Epithelial cell of umbilical artery (primary cell): Measurements from ENCODE around the gene IFI27L1. TPM values are rescaled to one million over a fixed set of nuclear protein-coding genes. Genes with fewer than 3 reads are reported as not detected.

Source experiments
- total RNA-seq: library from RNA; depleted of rRNA; stranded (reverse); fragments of >200 nt; gene quantifications from 2 replicates; pipeline ENCODE4 v1.2.3, GENCODE V29; 2014

IFI27L1 gene, protein sequence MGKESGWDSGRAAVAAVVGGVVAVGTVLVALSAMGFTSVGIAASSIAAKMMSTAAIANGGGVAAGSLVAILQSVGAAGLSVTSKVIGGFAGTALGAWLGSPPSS
- 14.9 and 27.1 TPM in 2 replicates for total RNA-seq

DNA sequence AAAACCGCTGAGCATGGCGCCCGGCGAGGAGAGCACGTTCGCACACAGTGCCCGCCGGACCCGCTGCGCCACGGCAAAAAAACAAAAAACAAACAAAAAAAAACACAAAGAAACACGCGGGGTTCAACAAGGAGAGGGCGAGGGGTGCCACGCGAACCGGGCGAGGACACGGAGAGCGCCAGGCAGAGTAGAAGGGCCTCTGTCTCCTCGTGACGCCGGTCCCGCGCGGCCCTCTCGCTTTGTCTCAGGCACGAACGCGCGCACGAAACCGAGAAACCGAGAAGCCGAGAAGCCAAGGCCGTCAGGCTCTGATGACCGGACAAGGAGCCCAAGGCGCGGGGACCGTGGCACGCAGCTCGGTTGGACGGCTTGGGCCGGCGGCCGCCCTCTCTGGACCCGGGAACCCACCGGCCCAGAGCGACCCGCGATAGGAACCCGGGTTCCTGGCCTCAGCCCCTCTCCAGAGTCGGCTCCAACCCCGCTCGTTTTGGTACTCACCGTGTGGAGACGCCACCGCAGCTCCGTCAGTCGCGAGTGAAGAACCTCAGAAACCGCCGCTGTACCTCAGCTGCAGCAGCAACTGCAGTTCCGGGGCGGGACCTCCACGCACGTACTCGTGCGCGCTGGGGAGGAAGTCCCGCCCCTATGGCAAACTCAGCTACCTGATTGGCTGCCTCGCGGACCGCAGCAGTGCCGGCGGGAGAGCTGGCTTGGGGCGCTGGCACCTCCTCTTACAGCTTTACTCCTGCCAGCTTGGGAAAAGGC lies at the start of gene IFI27L1, which contains the start of gene DDX24:
Gene IFI27L1 (plus strand): TSS at position 690 of the 765 bp plus-strand sequence. CDS start 15,628 bp downstream, outside the sequence.
Gene DDX24 (minus strand): TSS at position 582 of the 765 bp plus-strand sequence. CDS start 1,460 bp downstream, outside the sequence.

DNA sequence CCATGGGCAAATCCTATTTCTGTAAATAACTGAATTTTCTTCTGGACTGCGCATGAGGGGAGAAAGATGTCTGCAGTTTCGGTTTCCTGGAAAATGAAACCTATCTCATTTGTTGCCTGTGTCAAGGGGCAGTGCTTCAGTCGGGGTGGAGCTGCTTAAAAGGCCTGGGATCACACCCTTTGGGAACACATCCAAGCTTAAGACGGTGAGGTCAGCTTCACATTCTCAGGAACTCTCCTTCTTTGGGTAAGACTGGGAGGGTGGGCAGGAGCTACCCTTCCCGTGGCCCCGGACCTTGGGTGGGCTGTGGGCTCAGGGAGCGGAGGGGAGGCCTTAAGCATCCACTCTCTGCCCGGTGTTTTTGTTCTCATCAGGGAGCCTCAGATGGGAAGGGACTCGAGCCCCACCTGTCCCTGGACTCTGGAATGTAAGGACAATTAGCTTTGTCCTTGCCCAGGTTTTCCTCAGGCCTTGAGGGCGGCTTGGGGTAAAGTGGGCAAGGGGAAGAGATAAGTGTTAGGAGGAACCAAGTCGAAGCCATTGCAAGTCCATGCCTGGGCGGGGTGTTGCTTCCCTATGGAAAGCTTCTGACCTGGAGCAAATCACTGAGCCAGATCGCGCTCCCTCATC lies 29.6 kb downstream of the IFI27L1 start, which contains the start of gene IFI27:
Gene IFI27 (plus strand): TSS at position 185 of the 630 bp plus-strand sequence.

DNA sequence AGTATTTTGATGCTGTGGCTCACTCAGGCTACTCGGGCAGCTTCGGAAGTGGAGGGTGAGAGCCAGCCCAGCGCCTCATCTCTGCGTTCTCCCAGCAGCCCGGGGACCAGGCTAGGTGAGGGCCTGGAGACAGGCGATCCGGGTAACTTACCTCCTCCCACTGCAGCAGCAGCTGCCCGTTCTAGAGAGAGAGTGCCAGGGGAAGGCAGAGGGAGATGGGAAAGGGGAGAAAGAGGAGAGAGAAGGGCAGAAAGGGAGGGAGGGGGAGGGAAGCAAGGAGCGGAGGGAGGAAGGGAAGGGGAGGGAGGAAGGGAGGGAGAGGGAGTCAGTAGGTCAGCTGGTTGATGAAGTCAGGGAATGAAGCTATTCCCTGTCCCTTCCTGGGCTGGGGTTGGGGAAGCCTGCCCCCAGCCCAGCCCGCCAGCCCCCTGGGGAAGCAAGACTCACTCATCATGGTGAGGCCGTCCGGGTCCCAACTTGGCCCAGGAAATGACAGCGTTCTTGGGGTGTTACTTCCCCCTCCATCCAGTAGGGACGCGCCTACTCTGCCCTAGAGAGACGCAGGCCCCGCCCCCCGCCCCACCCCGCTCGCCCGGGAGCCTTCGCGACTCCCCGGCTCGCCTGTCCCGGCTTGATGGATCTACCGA lies 48.1 kb downstream of the IFI27L1 start, which contains the start of gene IFI27L2:
Gene IFI27L2 (minus strand): TSS at position 494 of the 647 bp plus-strand sequence. CDS start 40 bp downstream, at position 454.

Other genes starting within 250 kb of the IFI27L1 start
- not detected in 2 replicates for gene FAM181A, start 154.0 kb upstream of the IFI27L1 start, total RNA-seq
- not detected in 2 replicates for gene ASB2, start 104.7 kb upstream of the IFI27L1 start, total RNA-seq
- not detected in 2 replicates for gene CCDC197, start 84.0 kb upstream of the IFI27L1 start, total RNA-seq
- gene OTUB2, start 55.0 kb upstream of the IFI27L1 start, total RNA-seq, result 0.76 and 0.97 TPM in 2 replicates
- 96.1 and 108 TPM in 2 replicates for gene DDX24, start 108 bp upstream of the IFI27L1 start, total RNA-seq
- gene IFI27, start 29.4 kb downstream of the IFI27L1 start, total RNA-seq, result 748 and 4,526 TPM in 2 replicates
- 84.1 and 85.7 TPM in 2 replicates for gene IFI27L2, start 48.3 kb downstream of the IFI27L1 start, total RNA-seq
- under 0.01 TPM in 2 replicates for gene PPP4R4, start 93.0 kb downstream of the IFI27L1 start, total RNA-seq
- not detected in 2 replicates for gene SERPINA10, start 212.0 kb downstream of the IFI27L1 start, total RNA-seq
- gene SERPINA6, start 242.0 kb downstream of the IFI27L1 start, total RNA-seq, result not detected in 2 replicates